Glutamatergic neuron (in vitro differentiated cells): Measurements from ENCODE around the gene ZNF525. TPM values are rescaled to one million over a fixed set of nuclear protein-coding genes. Genes with fewer than 3 reads are reported as not detected.

Experiments used
- DNase-seq: peaks from one replicate; pipeline ENCODE4 v3.0.0; 2022
- H3K27ac Mint-ChIP-seq: one replicate; pipeline ENCODE4 v1.8.0; 2020; ENCODE audit warnings: mild to moderate bottlenecking, mixed read lengths, inconsistent platforms; ENCODE audit not compliant: unreplicated experiment
- H3K27me3 Mint-ChIP-seq: one replicate; pipeline ENCODE4 v1.8.0; 2020; ENCODE audit warnings: mild to moderate bottlenecking, moderate library complexity, mixed read lengths, inconsistent platforms; ENCODE audit not compliant: unreplicated experiment
- H3K36me3 Mint-ChIP-seq: one replicate; pipeline ENCODE4 v1.8.0; 2020; ENCODE audit warnings: mild to moderate bottlenecking, mixed read lengths, inconsistent platforms; ENCODE audit not compliant: unreplicated experiment
- H3K4me1 Mint-ChIP-seq: one replicate; pipeline ENCODE4 v1.8.0; 2020; ENCODE audit warnings: mild to moderate bottlenecking, low read depth, mixed read lengths, inconsistent platforms; ENCODE audit not compliant: unreplicated experiment
- H3K4me3 Mint-ChIP-seq: one replicate; pipeline ENCODE4 v1.8.0; 2020; ENCODE audit warnings: mild to moderate bottlenecking, mixed read lengths, inconsistent platforms; ENCODE audit not compliant: unreplicated experiment
- H3K9me3 Mint-ChIP-seq: one replicate; pipeline ENCODE4 v1.8.0; 2020; ENCODE audit warnings: mild to moderate bottlenecking, moderate library complexity, mixed read lengths, inconsistent platforms; ENCODE audit not compliant: unreplicated experiment
- CTCF ChIP-seq: fragments of 200-600 bp; sonication (generic); IDR thresholded peaks from one replicate; pipeline ENCODE4 v1.5.0; 2021; ENCODE audit not compliant: partially characterized antibody, unreplicated experiment
- total RNA-seq: library from RNA; stranded (reverse); fragmentation: NEBNext Ultra II Directional; extraction: Animal tissue kit (Norgen Biotek cat#: 25700); gene quantifications from one replicate; pipeline ENCODE4 v1.2.1, GENCODE V29; 2021; ENCODE audit not compliant: unreplicated experiment

Gene ZNF525
- total RNA-seq, 1 donor from 2014 or later = 8.2 TPM

GRCh38 chr19:53365899-53366493 lies 491 bp downstream of the ZNF525 start:
- Mint-ChIP-seq H3K4me3 (peak overlapping the region; percentile 93), H3K4me1 (peaks cover 5% of the 10 kb centered on the region), H3K9me3 (no peaks in the 10 kb centered on the region), H3K27me3 (no peaks in the 10 kb centered on the region), H3K27ac (peak overlapping the region; percentile 33), H3K36me3 (no peaks in the 10 kb centered on the region)
- peak; percentile 41 for DNase-seq
- no peak for TF ChIP-seq CTCF

- no peaks in the 10 kb centered on the region for H3K36me3 Mint-ChIP-seq
- H3K4me3 Mint-ChIP-seq = no peak overlapping the region
- H3K27ac Mint-ChIP-seq = no peak overlapping the region
- no peaks in the 10 kb centered on the region for H3K27me3 Mint-ChIP-seq
- TF ChIP-seq CTCF = no peak
- DNase-seq = no peak
- no peaks in the 10 kb centered on the region for H3K4me1 Mint-ChIP-seq
- no peaks in the 10 kb centered on the region for H3K9me3 Mint-ChIP-seq
Measured at GRCh38 chr19:53372196-53372595, 6.7 kb downstream of the ZNF525 start.

- Mint-ChIP-seq H3K9me3 (no peaks in the 10 kb centered on the region), H3K27ac (no peak overlapping the region), H3K27me3 (no peaks in the 10 kb centered on the region), H3K4me3 (no peak overlapping the region), H3K36me3 (no peaks in the 10 kb centered on the region), H3K4me1 (no peaks in the 10 kb centered on the region)
- DNase-seq = no peak
- no peak for TF ChIP-seq CTCF
Measured at GRCh38 chr19:53374288-53374687, 8.8 kb downstream of the ZNF525 start.

GRCh38 chr19:53374743-53375142 lies 9.2 kb downstream of the ZNF525 start:
- DNase-seq = no peak
- Mint-ChIP-seq H3K9me3 (no peaks in the 10 kb centered on the region), H3K4me3 (no peak overlapping the region), H3K36me3 (no peaks in the 10 kb centered on the region), H3K27ac (no peak overlapping the region), H3K27me3 (no peaks in the 10 kb centered on the region), H3K4me1 (no peaks in the 10 kb centered on the region)
- no peak for TF ChIP-seq CTCF

- H3K27me3 Mint-ChIP-seq = peaks cover 2% of the 10 kb centered on the region
- no peak for DNase-seq
- no peak overlapping the region for H3K27ac Mint-ChIP-seq
- H3K9me3 Mint-ChIP-seq = peaks cover 10% of the 10 kb centered on the region
- no peak overlapping the region for H3K4me3 Mint-ChIP-seq
- no peaks in the 10 kb centered on the region for H3K4me1 Mint-ChIP-seq
- no peak for TF ChIP-seq CTCF
- peaks cover 51% of the 10 kb centered on the region for H3K36me3 Mint-ChIP-seq
Measured at GRCh38 chr19:53381376-53381775, 15.9 kb downstream of the ZNF525 start.
